ENCODE measurements around the gene BTBD6. TPM values are rescaled to one million over a fixed set of nuclear protein-coding genes. Genes with fewer than 3 reads are reported as not detected.

The BTBD6 gene
- total and polyA plus RNA-seq, 12 donors: 28.1 to 58.2 (median 32.7) TPM

DNA sequence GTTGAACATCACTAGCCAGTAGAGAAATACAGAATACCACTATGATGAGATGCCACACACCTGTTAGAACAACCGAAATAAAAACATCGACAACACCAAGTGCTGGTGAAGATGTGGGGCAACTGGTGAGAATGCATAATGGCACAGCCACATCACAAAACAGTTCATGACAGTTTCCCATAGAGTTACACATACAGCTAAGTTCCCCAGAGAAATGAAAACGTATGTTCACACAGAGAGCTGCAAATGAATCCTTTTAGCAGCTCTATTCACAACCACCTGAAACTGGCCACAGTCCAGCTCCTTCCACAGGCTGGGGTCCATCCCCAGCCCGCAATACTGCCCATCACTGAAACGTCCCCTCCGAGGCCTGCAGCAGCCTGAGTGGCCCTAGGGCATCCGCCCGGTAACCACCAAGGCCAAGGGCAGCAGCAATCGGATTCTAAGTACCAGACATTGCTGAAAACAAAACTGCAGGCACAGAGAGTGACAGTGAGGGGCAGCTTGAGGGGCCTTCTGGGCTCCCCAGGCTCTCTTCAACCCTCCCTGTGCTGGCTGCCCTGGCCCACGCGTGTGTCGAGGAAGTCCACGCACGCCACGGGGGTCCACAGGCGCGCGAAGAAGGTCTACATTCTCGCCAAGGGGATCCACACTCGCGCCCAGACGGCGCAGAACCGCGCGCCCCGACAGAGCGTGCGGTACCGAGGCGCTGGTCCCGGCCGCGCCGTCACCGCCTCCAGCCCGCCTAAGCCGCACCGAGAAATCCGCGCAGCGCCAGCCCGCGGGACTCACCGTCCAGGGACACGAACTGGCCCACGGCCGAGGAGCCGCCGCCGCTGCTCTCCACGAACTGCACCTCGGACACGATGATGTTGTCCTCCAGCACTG lies 51.6 kb downstream of the BTBD6 start:
- Histone ChIP-seq H3K27ac (peak overlapping the region; percentile 89 to 99 (median 94)), H3K36me3 (no peaks in the 10 kb centered on the region), H3K4me1 (peaks cover 8 to 36% (median 22%) of the 10 kb centered on the region in 9 donors), H3K4me3 (peak overlapping the region; percentile 72 to 93 (median 86)), H3K9me3 (no peaks in the 10 kb centered on the region), H3K27me3 (no peaks in the 10 kb centered on the region)
- TF ChIP-seq, protein P1, sequence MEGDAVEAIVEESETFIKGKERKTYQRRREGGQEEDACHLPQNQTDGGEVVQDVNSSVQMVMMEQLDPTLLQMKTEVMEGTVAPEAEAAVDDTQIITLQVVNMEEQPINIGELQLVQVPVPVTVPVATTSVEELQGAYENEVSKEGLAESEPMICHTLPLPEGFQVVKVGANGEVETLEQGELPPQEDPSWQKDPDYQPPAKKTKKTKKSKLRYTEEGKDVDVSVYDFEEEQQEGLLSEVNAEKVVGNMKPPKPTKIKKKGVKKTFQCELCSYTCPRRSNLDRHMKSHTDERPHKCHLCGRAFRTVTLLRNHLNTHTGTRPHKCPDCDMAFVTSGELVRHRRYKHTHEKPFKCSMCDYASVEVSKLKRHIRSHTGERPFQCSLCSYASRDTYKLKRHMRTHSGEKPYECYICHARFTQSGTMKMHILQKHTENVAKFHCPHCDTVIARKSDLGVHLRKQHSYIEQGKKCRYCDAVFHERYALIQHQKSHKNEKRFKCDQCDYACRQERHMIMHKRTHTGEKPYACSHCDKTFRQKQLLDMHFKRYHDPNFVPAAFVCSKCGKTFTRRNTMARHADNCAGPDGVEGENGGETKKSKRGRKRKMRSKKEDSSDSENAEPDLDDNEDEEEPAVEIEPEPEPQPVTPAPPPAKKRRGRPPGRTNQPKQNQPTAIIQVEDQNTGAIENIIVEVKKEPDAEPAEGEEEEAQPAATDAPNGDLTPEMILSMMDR (IDR thresholded peaks at IDR 0.05): no peak
- WGBS, 2 donors: 7% methylated on average over 50 to 54 of the region's 54 CpGs
- intact Hi-C loops (cut with DNase I): loop anchor here in 2 of 10 donors (2.0 kb wide), 1 partner anchor 15 kb away; the partner anchor contains the start of gene PACS2 (in 2 of the 2)
- peak in 2 of 8 donors; percentile 1 to 2 for ATAC-seq
- peak in 1 of 2 donors; percentile 52 for DNase-seq

Other genes starting within 250 kb of the BTBD6 start
- gene CDCA4, start 227.4 kb upstream of the BTBD6 start, total RNA-seq: 1 to 10 TPM; 1.5 to 6.4 (median 2.0) TPM
- gene CDCA4, start 227.4 kb upstream of the BTBD6 start, polyA plus RNA-seq: 1 to 10 TPM; 2.7 to 3.2 TPM
- 1 to 10 TPM in 2 of 10 donors, under 1 TPM in 8; 0.19 to 4.1 (median 0.82) TPM for gene GPR132, start 183.1 kb upstream of the BTBD6 start, total RNA-seq
- under 1 TPM; 0.35 to 0.88 TPM for gene GPR132, start 183.1 kb upstream of the BTBD6 start, polyA plus RNA-seq
- 10 to 100 TPM; 18.5 to 42.4 (median 26.3) TPM for gene JAG2, start 79.8 kb upstream of the BTBD6 start, total RNA-seq
- gene JAG2, start 79.8 kb upstream of the BTBD6 start, polyA plus RNA-seq: 10 to 100 TPM; 23.7 to 45.5 TPM
- 10 to 100 TPM; 18.9 to 33.9 (median 29.6) TPM for gene NUDT14, start 67.2 kb upstream of the BTBD6 start, total RNA-seq
- 10 to 100 TPM; 15.1 to 31.1 TPM for gene NUDT14, start 67.2 kb upstream of the BTBD6 start, polyA plus RNA-seq
- gene BRF1, start 52.5 kb downstream of the BTBD6 start, total RNA-seq: 10 to 100 TPM; 12.7 to 18.9 (median 16.2) TPM
- 10 to 100 TPM; 12.9 to 30.8 TPM for gene BRF1, start 52.5 kb downstream of the BTBD6 start, polyA plus RNA-seq
- gene PACS2, start 66.2 kb downstream of the BTBD6 start, total RNA-seq: 10 to 100 TPM; 41.8 to 78.9 (median 54.6) TPM
- 100 to 1,000 TPM in 1 of 2 donors, 10 to 100 TPM in 1; 42.9 to 123 TPM for gene PACS2, start 66.2 kb downstream of the BTBD6 start, polyA plus RNA-seq
- 1 to 10 TPM in 4 of 10 donors, under 1 TPM in 4, not detected in 2; 0.42 to 2.0 (median 1.00) TPM for gene TEX22, start 150.0 kb downstream of the BTBD6 start, total RNA-seq
- gene TEX22, start 150.0 kb downstream of the BTBD6 start, polyA plus RNA-seq: under 1 TPM; 0.07 to 0.22 TPM
- gene MTA1, start 171.3 kb downstream of the BTBD6 start, total RNA-seq: 100 to 1,000 TPM; 104 to 209 (median 133) TPM
- 100 to 1,000 TPM in 1 of 2 donors, 10 to 100 TPM in 1; 94.4 to 250 TPM for gene MTA1, start 171.3 kb downstream of the BTBD6 start, polyA plus RNA-seq
- 1,000 to 10,000 TPM in 3 of 10 donors, 100 to 1,000 TPM in 7; 731 to 1,223 (median 884) TPM for gene CRIP2, start 226.3 kb downstream of the BTBD6 start, total RNA-seq
- gene CRIP2, start 226.3 kb downstream of the BTBD6 start, polyA plus RNA-seq: 1,000 to 10,000 TPM; 1,120 to 1,194 TPM
- 100 to 1,000 TPM in 1 of 10 donors, 10 to 100 TPM in 9; 34.0 to 131 (median 51.0) TPM for gene CRIP1, start 238.4 kb downstream of the BTBD6 start, total RNA-seq
- gene CRIP1, start 238.4 kb downstream of the BTBD6 start, polyA plus RNA-seq: 100 to 1,000 TPM; 149 to 170 TPM
- gene TEDC1, start 242.7 kb downstream of the BTBD6 start, total RNA-seq: 1 to 10 TPM; 2.3 to 5.2 (median 4.2) TPM
- 10 to 100 TPM in 1 of 2 donors, 1 to 10 TPM in 1; 8.4 to 10.0 TPM for gene TEDC1, start 242.7 kb downstream of the BTBD6 start, polyA plus RNA-seq